RWPE1 (cell line): ENCODE measurements around the gene DPM3.
A peak's percentile ranks its signal among the peaks of the same experiment; 100 is the strongest.
"Not testable (repeated sequence)": the region's sequence is repeated elsewhere in the genome, so short reads cannot be mapped to it uniquely, and the experiment has no call there.

Experiments used
- CTCF ChIA-PET: fragments of 350-600 bp; sonication (Branson Sonifier 250); formaldehyde crosslinking; extraction: SDS; loops from one replicate; lab custom pipeline; 2021; lab: Yijun Ruan, JAX
- POLR2A ChIA-PET: fragments of 400-600 bp; formaldehyde crosslinking; extraction: SDS; loops from one replicate; lab custom pipeline; 2020; ENCODE audit warnings: antibody characterized with exemption; ENCODE audit not compliant: low non-redundant PET; lab: Yijun Ruan, JAX
- DNase-seq: peaks from one replicate; pipeline ENCODE4 v3.0.0; 2012; ENCODE audit warnings: low spot score
- H3K27ac ChIP-seq: fragments of 450-650 bp; 2 replicates; pipeline ENCODE4 v1.5.1; 2017
- CTCF ChIP-seq: fragments of 450-650 bp; conservative IDR thresholded peaks from 2 replicates; pipeline ENCODE4 v1.5.1; 2017; ENCODE audit warnings: low read depth, mild to moderate bottlenecking

DPM3 gene

GRCh38 chr1:155168456-155169210 is 28.3 kb upstream of the DPM3 start:
- ChIA-PET POLR2A (no interaction called here), CTCF (interaction anchor here (0.6 to 2.9 kb wide), 17 partner anchors 9 to 701 kb away, joined by 3 to 29 read pairs (median 6); no protein-coding TSS in a partner anchor)
- no peak for DNase-seq

GRCh38 chr1:155168105-155168445 is 27.7 kb upstream of the DPM3 start:
- CTCF ChIA-PET = interaction anchor here (0.6 to 2.9 kb wide), 24 partner anchors 9 to 700 kb away, joined by 3 to 29 read pairs (median 5); no protein-coding TSS in a partner anchor
- H3K27ac ChIP-seq = peak overlapping the region; percentile 59
- POLR2A ChIA-PET, DNase-seq: not testable (repeated sequence)
- TF ChIP-seq CTCF = peak; percentile 14; the same call in 1 of the 2 replicates

More at GRCh38 chr1:155168456-155169210, 28.3 kb upstream of the DPM3 start:
- no peak for TF ChIP-seq CTCF
- H3K27ac ChIP-seq = no peak overlapping the region

GRCh38 chr1:155167166-155168104 is 27.1 kb upstream of the DPM3 start:
- H3K27ac ChIP-seq = peak overlapping the region; percentile 59
- CTCF ChIA-PET = interaction anchor here (0.5 to 2.9 kb wide), 27 partner anchors 9 to 187 kb away, joined by 3 to 29 read pairs (median 5); no protein-coding TSS in a partner anchor
- TF ChIP-seq CTCF = peak; percentile 80
- peak; percentile 72 for DNase-seq
- POLR2A ChIA-PET = no interaction called here

GRCh38 chr1:155166471-155167165 is 26.3 kb upstream of the DPM3 start:
- no peak for DNase-seq
- TF ChIP-seq CTCF = no peak
- CTCF ChIA-PET = interaction anchor here (0.6 to 2.9 kb wide), 15 partner anchors 10 to 170 kb away, joined by 3 to 29 read pairs (median 6); no protein-coding TSS in a partner anchor
- POLR2A ChIA-PET = interaction anchor here (0.6 kb wide), 1 partner anchor 55 kb away, joined by 6 read pairs; no protein-coding TSS in a partner anchor
- peak overlapping the region; percentile 59; the same call in 1 of the 2 replicates for H3K27ac ChIP-seq

- ChIA-PET CTCF (interaction anchor here (0.7 to 2.9 kb wide), 6 partner anchors 31 to 105 kb away, joined by 3 to 29 read pairs (median 6); no protein-coding TSS in a partner anchor), POLR2A (interaction anchor here (0.6 kb wide), 1 partner anchor 55 kb away, joined by 6 read pairs; no protein-coding TSS in a partner anchor)
Measured at GRCh38 chr1:155166051-155166470, 25.7 kb upstream of the DPM3 start.

GRCh38 chr1:155164625-155165024 is 24.3 kb upstream of the DPM3 start:
- POLR2A ChIA-PET, DNase-seq, CTCF ChIA-PET, H3K27ac ChIP-seq: not testable (repeated sequence)

More at GRCh38 chr1:155166051-155166470, 25.7 kb upstream of the DPM3 start:
- TF ChIP-seq CTCF = no peak
- H3K27ac ChIP-seq = no peak overlapping the region
- no peak for DNase-seq

- CTCF ChIA-PET, POLR2A ChIA-PET, DNase-seq, H3K27ac ChIP-seq: not testable (repeated sequence)
Measured at GRCh38 chr1:155163785-155164184, 23.5 kb upstream of the DPM3 start.

GRCh38 chr1:155162631-155163030 is 22.3 kb upstream of the DPM3 start:
- CTCF ChIA-PET = interaction anchor here (1.1 kb wide), 1 partner anchor 10 kb away, joined by 4 read pairs; the partner anchor contains the start of gene KRTCAP2
- DNase-seq, POLR2A ChIA-PET, H3K27ac ChIP-seq: not testable (repeated sequence)
